Activated T-cell treated with anti-CD3 and anti-CD28 coated beads for 48 hours (primary cell): ENCODE results near the gene COL5A2.

ENCODE experiments used
- DNase-seq: peaks from one replicate; pipeline ENCODE4 v3.0.0-alpha.2; 2020; ENCODE audit warnings: low read depth

COL5A2 gene

DNA sequence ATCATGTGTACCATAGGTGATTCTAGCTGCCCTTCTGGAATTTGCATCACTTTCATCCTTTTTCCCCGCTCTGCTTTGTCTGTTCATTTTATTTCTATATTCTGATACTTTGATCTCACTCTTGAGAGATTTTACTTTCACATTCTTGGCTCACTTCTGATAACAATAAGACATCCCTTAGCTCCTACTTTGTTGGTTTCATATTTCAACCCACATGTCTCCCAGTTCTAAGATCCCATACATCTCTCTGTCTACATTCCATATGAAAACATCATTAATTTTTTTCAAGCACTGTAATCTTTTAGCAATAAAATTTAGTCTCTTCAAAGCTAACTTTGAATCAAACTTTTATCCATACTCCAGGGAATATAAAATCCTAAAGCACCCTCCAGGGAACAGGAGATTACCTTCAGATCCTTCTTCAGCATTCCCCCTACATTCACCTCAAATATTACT lies 129.8 kb downstream of the COL5A2 start:
- no peak for DNase-seq

DNA sequence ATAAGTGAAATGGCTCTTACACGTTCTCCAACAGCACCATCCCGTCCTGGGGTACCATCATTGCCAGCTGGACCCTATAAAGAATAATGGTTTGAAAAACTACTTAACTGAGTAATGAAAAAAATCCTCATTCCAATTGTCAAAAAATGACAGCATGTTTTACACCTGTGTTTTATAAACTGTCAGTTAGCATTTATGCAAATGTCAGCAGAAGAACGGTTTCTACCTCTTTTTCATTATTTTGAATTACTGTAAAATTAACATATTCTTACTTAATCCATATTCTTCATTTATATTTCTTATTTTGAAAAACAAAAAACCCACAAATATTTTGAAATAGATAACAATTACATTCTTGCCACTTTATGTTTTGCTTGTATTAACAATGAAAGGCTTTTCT lies 131.4 kb downstream of the COL5A2 start:
- DNase-seq = no peak

DNA sequence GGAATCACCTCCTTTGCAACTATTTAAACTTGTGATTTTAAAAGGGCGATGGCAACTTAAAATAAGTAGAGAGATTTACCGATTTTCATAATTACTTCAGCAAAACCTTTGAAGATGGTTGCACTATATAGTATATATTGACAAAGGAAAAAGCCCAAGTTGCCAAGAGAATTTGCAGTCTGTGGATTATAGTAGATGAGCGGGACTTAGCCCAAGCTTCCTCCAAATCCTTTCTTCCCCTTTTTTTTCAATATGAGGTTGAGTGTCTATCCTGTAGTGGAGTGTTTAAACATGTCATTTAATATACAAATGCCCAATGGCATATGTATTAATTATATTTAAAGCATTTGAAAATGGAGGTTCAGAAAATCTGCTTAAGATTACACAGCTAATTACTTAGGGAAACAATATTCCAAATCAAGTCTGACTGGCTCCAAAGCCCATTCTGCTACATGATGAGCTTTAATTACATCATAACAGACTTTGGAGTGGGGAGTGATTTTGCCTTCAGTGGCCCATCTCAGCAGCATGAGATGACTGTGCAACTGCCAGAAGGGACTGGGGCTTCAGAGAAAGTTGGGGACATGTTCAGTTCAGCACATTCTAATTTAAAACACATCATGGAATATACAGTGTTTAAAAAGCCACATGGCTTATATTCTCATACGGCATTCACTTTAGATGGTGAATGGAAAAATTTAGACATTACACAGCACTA lies 132.2 kb downstream of the COL5A2 start:
- no peak for DNase-seq

DNA sequence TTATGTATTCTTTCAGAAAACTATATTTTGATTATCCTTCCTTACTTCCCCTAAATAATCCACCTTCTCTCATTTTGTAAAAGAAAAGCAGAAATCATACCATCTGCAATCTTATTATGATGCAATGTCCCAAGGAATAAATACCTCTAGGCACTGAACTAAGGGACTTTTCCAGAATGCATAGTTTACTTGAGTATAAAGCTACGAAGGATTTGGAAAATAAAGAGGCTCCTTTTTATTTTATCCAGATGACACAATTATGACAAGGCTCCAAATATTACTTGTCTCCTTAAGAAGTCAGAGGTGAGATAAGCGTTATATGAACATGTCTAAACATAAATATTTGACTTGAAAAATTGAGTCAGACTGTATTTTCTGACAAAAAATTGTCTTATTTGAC lies 133.2 kb downstream of the COL5A2 start:
- no peak for DNase-seq

DNA sequence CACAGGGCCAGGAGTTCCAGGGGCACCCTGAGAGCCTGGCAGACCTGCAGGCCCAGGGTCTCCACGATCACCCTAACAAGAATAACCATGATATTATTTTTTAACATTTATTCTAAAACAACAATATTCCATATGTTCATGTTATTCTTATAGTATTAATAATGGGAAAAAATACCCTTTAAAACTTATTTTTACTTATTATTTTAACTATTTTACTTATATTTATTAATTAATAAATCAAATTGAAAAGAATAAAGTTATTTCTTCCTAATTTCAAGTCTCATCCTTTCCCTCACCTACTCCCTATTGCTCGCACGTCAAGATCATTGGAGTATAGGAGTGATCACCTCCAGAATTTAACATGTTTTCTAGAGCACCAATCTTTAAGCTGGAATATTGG lies 133.7 kb downstream of the COL5A2 start:
- no peak for DNase-seq

DNA sequence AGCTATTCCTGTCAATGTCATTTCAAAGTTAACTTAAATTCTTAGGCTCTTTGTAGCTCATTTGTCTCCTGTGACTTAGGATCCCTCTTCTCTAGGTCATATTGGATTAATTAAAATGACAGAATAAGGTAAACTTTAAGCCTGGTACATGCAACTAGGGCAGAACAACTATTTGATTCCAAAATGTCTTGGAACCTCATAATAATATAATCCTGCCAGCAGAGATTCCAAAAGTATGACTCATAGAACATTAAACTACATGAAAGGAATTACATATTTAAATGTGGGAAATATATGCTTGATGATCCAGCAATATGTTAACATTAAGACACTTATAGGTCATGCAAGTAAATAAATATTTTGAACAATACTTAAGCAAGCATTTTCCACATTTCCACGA lies 142.0 kb downstream of the COL5A2 start:
- DNase-seq = no peak

DNA sequence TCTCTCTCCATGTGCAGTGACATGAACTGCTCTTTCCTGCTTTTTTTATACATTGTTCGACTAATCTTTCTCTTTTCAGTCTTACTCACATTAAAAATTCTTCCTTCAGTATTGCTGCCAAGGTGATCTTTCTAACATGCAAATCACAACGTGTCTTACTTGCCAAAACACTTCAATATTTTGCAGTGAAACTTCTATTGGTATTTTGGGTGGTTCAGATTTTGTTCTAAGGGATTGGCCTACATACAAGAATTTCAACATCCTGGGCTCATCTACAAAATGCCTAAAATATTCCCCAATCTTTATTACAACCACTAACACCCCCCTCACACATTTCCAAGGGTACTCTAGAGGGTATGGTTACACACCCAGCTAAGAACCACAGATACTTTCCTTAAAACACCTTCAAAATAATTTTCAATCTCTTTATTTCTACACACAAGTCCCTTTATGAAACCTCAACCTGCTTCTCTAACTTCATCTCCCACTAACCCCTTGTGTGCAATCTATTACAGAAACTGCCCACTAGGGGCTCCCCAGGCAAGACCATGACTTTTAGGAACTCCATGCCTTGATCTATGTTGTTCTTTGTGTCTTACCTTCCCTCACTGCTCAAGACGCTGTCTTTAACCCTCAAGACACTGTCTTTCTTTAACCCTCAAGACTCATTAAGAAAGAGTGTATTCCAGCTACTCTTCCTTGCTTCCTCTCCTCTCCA lies 154.5 kb downstream of the COL5A2 start:
- DNase-seq = no peak

DNA sequence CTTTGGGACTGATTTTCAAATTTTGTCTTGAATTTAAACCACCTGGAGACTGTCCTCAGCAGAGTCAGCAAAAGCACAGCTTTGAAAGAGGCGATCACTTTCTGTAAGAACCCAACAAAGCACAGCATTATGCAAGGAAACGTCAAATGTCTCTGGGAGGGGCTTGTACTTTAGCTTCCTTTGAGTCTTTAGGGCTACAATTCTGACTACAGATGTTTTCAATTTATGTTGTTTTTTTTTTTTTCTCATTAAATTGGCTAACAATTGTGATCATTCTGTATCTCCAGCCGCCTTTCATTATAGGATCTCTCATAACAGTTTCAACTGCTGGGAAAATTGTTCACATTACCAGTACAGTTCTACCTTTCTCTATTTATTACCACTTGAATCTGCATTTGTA lies 157.1 kb downstream of the COL5A2 start:
- no peak for DNase-seq

DNA sequence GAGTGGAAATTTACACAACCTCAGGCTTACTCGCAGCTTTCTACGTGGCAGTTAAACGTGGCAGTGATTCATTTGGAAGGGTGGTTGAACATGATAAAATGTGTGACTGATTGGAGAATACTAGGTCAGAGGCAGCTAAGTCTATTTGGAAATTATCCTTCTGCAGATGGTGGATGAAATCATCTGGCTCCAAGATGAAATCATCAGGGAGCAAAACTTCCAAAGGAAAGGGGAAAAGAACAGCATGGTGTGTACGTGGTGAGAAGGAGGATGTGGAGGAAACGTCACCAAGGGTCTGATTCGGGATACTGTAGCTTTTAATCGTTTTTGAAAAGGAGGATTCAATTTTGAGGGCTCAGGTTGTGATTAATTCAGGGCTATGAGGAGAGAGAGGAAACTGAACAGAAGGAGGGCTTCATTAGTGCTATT lies 157.5 kb downstream of the COL5A2 start:
- no peak for DNase-seq

DNA sequence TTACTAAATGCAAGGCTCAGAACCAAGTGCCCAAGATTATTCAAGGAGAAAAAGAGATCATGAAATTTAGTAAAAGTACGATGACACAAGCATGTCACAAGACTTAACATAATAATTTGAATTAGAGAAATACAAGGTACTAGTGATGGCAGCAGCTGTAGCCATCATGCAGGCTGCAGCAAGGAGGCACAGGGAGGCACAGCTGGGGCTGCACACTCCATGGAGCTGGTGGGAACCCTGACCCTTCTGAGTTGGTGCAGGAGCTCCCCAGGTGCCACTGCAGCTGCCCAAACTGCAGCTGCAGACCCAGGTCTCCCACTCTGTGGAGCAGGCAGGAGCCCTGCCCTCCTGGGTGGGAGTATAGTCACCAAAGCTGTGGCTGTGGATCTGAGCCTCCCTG lies 159.4 kb downstream of the COL5A2 start:
- DNase-seq = no peak

DNA sequence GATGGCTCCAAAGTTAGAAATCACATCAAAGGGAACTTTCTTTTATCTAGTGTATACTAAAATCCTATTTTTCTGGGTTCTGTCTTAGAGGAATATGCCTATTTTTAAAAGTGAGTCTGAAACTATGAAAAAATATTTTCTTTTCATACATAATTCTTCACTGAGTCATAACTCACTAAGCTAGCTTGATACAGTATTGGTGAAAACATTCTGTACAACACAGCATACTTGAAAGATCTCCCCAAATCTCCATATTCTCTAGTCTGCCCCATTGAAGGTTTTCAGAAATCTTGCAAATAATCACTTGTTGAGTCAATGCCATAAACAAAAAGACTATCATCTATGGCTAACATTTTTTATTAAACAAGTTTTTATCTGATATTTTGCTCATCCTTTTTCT lies 160.9 kb downstream of the COL5A2 start:
- no peak for DNase-seq

DNA sequence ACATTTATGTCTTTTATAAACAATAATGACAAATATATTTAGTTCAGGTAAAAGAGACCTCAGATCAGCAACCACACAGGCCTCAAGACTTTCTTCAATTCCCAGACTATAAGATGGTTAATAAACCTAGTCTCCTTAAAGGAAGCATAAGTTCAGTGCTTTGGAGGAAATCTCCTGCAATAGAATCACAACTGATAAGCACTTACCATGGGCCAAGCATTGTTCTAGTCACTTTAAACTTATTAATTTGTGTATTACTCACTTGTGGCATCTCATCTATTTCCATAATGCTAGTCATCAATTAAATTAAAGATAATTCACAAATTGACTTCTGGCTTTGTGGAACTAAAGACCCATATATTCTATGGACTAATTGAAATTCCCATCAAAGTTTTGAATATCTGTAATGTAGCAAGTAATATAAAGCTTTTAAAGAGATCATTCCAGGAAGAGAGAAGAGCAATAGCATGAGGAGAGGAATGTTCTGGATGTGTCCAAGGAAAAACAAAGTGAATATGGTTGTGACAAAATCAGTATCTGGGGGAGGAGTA lies 163.2 kb downstream of the COL5A2 start:
- no peak for DNase-seq

DNA sequence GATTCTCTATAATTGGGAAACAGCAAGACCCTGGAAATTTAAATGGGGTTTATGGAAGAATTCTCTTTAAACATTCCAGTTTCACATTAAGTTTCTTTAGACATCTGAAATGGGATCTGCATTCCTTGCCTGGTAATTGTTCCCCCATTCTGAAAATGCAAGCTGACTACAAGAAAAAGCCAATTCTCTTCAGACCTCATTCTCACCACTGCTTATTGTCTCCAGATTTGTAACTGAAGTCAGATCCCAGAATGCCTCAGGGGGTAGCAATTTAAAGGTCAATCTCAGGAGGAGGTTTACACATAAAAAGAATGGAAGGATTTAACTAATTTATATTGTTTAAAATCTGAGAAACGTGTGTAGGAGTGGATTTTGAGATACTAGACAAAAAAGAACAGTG lies 164.2 kb downstream of the COL5A2 start:
- DNase-seq = no peak

DNA sequence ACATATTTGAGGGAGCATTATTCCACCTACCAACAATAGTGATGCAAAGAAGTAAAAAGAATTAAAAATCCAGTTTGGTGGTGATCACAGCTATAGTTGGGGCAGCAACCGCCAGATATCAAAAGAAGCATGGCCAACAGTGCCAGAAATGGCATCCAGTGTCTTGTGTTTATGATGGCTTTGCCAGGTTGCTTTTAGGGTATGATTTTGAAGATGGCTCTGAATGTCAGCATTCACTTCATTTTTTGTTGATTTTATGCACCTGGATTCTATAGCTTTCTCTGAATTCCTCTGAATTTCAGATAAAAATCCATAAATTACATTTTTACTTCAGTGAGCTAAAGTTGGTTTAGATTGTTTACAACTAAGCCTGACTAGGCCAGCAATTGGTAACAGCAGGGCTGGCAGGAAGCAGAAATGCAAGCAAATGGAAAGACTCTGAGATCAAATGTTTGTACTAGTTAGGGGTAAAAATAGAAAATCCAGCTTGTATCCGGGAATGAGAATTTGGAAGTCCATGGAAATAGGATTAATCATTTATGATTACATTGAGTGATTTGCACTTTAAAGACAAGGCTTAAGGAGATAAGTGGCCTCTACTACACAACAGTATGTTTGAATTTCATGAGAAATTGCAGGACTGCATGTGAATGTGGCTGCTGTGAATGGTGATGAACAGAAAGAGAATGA lies 165.0 kb downstream of the COL5A2 start:
- DNase-seq = no peak

DNA sequence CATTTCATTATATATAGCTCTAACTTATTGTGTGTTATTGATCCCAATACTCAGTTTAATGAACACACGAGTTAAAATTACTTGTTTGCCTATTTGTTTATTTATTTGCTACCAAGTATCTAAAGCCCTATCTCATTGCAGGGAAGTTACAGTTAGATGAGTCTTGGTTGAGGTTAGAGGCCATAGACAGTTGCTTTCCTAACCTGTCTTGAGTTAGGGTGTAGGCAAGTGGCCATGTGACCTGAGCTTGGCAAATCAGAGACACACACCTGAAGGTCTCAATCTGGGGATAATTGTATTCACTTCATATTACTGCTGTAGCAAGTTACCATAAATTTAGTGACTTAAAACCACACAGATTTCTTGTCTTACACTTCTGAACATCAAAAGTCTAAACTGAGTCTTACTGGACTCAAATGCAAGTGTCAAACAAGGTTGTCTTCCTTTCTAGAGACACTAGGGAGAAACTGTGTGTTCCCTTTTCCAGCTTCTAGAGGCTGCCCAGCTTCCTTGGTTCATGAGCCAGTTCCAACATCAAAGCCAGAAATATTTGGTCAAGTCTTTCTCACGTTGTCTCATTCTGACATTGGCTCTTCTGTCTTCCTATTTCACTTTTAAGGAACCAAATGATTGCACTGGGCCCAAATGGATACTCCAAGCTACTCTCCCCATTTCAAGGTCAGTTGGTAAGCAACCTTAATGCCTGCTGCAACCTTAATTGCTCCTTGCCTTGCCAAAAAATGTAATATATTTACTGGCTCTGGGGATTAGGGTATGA lies 165.7 kb downstream of the COL5A2 start:
- DNase-seq = no peak

DNA sequence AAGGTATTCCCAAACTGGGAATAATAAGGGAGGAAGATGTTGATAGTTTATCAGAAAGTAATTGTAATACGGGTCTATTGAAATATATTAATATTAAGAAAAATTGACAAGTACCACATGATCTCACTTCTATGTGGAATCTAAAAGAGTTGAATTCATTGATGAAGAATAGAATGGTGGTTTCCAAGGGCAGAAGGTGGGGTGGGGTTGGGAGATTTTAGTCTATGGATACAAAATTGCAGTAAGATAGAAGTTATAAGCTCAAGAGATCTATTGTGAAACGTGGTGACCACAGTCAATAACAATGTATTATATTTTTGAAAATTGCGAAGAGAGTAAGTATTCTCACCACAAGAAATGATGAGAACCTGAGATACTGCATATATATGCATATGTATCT lies 166.5 kb downstream of the COL5A2 start:
- DNase-seq = no peak

DNA sequence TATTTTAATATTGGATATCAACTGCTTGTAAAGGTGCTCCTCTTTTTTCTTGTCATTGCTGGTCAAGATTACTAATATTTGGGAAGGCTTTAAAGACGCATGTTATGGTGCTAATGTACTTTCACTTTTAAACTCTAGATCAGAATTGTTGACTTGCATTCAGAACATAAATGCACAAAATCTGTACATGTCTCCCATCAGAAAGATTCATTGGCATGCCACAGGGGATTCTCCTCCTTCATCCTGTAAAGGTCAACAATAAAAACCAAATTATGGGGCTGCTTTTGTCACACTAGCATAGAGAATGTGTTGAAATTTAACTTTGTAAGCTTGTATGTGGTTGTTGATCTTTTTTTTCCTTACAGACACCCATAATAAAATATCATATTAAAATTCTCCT lies 167.2 kb downstream of the COL5A2 start:
- no peak for DNase-seq

DNA sequence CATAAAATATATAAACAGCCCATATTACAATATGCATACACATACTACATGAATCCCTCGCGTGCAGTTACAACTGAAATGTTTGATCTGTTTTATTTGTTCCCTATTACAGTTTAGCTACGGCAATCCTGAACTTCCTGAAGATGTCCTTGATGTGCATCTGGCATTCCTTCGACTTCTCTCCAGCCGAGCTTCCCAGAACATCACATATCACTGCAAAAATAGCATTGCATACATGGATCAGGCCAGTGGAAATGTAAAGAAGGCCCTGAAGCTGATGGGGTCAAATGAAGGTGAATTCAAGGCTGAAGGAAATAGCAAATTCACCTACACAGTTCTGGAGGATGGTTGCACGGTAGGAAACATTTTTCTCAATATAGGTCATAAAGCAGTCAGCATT lies 169.0 kb downstream of the COL5A2 start:
- DNase-seq = no peak

DNA sequence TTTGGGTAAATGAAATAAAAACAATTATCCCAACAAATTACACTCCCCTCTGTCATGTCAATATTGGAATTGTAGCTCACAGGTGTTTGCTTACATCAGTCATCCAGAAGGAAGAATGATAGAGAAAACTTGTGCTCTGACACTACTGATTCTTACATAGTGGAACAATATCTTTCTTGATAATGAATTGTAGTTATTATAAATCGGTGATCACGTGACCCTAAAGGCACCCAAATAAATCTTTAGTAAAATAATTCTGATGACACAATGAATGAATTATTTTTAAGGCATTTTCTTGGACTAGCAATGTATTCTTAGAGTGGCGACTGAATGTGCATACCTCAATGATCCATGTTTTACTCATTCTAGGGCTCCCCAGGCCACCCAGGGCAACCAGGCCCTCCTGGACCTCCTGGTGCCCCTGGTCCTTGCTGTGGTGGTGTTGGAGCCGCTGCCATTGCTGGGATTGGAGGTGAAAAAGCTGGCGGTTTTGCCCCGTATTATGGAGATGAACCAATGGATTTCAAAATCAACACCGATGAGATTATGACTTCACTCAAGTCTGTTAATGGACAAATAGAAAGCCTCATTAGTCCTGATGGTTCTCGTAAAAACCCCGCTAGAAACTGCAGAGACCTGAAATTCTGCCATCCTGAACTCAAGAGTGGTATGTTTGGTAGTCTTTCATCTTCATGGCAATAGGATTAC lies 170.9 kb downstream of the COL5A2 start:
- no peak for DNase-seq

DNA sequence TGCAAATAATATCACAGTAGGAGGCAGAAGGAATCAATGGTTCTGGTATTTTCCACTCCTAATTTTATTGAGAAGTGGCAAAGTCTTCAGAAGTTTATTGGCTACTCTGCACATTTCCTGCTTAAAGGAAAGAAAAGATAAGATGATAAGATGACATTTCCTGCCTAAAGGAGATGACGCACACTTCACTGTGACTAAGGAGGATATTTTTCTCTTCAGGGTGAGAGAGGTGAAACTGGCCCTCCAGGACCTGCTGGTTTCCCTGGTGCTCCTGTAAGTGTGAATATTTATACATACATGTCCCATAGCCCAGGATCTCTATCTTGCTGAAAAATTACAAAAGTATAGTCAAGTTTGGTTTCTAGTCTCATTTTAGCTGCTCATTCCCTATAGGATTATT lies 177.5 kb downstream of the COL5A2 start:
- DNase-seq = no peak

DNA sequence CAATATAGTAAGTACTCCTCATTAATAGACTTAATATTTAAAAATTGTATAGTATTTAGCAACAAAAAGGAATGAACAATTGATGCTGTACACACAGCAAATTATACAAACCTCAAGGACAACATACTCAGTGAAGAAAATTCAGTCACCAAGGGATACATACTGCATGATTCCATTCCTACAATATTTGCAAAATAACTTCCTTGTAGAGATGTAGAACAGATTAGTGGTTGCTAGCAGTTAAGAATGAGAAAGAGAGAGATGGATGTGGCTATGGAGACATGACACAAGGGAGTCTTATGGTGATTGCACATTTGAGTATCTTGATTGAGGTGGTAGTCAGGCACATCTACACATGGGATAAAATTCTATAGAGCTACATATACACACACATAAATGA lies 179.3 kb downstream of the COL5A2 start:
- DNase-seq = no peak

DNA sequence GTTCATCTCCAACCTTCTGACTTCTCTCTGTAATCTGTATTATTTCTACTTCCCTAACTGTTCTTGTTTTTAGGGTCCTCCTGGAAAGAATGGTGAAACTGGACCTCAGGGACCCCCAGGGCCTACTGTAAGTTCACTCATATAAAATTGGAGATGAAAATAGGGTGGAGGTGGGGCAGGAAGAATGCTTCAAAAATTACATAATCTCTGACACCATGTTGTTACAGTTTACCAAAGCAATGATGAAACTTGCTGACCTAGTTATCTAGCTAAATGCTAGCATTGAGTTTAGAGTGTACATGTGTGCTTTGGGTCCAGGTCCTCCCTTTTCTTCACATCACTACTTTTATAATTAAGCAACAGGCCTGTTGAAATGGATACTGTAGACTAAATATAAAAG lies 182.3 kb downstream of the COL5A2 start:
- no peak for DNase-seq
